HG03342 (cell line): ENCODE measurements around the gene ALG3.
"Not testable (repeated sequence)": the region's sequence is repeated elsewhere in the genome, so short reads cannot be mapped to it uniquely, and the experiment has no call there.

Experiments used
- ATAC-seq: cut with Tn5 transposase; IDR thresholded peaks from one replicate; pipeline ENCODE4 v1.9.1; 2021; ENCODE audit warnings: mild to moderate bottlenecking, moderate library complexity; ENCODE audit not compliant: unreplicated experiment

ALG3 gene

DNA sequence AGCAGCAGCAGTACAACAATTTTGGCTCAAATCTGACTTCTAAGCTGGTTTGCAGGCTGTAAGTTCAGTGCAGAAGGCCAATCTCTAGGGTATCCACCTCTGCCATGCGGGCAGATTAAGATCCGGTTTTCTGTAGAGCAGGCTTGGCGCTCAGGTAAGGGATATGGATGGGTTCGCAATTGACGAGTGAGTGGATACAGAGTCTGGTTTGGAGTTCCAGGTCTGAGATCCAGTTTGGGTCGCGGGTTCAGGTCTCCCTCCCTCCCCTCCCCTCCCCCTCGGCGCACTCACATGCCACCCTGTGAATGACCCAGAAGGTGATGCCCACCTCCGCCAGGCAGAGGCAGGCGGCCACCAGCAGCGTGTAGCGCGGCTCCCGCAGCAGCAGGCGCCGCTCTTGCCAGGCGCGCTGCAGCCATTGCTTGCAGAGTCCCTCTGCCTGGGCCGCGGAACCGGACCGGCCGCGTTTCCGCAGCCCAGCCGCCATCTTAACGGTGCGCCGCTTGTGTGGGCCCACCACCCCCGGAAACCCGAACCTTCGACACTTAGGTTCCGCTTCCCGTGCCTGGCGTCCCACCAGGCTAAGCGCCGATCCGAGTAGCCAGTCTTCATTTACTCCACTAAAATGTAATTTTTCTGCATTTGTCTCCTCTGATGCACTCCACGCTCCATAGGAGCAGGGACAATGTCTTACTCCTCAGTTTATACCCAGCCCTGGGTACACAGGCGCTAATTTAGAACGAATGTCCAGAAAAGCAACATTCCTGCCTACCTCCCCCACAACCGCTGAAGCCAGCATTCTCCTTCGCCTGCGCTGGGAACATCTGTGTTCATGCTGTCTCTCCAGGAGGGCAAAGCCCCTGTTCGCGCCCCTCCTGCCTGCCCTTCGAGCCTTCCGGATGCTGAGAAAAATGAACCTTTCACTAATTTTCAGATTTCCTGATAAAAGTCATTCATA lies at the start of gene ALG3:
ALG3 (minus strand) TSS at position 509 of the 958 bp plus-strand sequence; CDS start at position 487, 22 bp downstream.
- peak; percentile 48 for ATAC-seq

DNA sequence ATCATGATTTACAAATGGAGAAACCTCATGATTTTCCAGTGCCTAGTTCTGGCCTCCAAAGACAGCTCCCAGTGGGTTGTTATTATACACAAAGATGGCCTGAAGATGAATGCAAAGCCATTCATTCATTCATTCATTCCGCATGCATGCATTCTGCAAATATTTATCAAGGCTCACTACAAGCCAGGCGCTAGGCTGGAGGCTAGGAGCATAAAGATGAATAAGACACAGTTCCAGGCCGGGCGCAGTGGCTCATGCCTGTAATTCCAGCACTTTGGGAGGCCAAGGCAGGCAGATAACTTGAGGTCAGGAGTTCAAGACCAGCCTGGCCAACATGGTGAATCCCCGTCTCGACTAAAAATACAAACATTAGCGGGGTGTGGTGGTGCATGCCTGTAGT lies 47.9 kb upstream of the ALG3 start:
- ATAC-seq = no peak

DNA sequence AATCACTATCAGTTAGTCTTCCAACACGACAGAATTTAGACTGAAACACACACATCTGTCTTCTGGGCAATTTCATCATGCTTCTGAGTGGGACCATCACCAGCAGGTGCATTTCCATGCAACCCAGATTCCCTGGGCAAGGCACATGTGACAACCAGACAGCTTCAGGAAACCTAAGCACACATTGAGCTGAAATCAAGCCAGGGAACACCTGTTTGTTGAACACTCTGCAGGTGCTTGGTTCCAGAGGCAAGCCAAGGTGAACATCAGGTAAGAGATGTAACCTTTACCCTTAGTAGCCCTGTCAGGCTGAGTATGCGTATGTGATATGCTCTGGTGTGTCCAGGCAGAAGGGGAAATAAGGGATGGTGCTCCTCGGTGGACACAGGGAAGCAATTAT lies 47.0 kb upstream of the ALG3 start:
- no peak for ATAC-seq

DNA sequence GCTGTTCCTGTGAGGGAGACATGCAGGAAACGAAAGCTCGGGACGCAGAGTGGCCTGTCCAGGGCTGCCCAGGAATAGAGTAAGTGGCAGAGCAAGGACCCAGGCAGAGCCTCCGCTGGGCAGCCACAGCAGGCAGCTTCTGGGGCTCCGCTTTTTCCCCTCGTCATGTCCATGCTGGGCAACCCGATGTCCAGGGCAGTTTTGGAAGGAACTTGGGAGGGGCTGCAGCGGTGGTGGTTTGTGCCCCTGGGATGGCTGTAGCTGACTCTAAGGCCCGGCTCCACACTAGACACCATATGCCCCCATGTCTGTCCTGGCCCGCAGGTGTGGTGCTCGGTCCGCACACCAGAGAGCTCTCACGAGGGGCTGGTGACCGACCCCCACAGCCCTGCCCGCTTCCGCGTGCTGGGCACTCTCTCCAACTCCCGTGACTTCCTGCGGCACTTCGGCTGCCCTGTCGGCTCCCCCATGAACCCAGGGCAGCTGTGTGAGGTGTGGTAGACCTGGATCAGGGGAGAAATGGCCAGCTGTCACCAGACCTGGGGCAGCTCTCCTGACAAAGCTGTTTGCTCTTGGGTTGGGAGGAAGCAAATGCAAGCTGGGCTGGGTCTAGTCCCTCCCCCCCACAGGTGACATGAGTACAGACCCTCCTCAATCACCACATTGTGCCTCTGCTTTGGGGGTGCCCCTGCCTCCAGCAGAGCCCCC lies 43.1 kb upstream of the ALG3 start:
- ATAC-seq = no peak

DNA sequence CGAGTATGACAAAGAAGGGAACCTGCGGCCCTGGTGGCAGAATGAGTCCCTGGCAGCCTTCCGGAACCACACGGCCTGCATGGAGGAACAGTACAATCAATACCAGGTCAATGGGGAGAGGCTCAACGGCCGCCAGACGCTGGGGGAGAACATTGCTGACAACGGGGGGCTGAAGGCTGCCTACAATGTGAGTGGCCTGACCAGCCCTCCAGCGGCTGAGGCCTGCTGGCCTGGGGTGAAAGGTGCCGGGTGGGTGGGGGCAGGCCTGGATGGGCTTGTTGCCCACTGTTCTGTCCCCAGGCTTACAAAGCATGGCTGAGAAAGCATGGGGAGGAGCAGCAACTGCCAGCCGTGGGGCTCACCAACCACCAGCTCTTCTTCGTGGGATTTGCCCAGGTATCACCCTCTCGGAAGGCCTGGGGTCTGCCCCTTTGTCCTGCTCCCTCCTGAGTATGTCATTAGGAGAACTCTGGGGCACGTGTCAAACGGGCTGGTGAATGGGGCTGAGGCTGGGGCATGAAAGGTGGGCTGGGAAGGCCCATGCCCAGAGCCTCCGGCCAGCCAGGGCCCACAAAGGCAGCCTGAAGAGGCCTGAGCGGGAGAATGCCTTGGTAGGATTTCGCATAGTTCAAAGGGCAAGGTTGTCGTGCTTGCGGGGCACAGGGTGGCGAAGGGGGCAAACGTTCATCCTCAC lies 42.4 kb upstream of the ALG3 start:
- ATAC-seq = no peak

DNA sequence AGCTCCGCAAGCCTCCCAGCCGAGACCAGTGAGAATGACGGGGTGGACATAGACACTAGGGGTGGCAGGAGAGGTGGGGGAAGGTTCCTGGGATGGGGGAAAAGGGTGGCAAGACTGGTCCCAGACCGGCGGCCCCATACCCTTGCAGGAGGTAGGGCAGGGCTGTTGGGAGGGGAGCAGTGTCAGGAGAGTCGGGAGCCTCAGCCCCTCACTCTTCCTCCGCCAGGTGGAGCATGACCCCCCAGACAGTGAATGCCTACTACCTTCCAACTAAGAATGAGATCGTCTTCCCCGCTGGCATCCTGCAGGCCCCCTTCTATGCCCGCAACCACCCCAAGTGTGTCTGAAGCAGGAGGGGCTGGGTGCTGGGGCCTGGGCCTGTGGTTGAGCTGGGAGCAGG lies 41.6 kb upstream of the ALG3 start:
- no peak for ATAC-seq

DNA sequence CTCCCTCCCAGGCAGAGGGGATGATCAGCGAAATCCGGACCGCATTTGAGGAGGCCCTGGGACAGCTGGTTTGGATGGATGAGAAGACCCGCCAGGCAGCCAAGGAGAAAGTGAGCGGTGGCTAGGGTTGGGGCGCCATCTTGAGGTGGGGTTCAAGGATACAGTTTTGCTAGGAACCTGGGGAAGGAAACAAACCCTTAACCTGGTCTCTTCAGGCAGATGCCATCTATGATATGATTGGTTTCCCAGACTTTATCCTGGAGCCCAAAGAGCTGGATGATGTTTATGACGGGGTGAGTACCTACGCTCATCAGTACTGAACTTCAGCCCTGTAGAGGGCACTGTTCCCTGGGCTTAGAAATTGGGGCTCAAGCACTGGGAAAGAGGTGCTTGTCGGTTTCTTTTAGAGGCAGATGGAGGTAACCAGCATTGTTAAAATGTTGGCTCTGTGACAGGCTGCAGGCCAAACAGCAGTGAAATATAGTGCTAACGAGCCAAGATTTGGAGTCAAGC lies 40.7 kb upstream of the ALG3 start:
- no peak for ATAC-seq

DNA sequence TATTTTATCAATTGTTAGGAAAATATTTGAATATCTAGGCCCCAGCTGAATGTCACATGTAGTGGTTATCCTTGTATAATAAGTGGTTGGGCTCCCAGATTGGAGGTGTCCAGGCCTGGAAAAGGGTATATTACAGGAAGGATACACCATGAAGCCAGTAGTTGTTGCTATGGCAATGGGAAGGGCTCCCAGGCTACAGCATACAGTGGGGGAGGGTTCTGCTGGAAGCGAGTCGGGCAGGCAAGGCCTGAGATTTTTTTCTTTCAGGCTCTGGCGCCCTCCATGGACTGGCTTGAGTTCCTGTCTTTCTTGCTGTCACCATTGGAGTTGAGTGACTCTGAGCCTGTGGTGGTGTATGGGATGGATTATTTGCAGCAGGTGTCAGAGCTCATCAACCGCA lies 35.9 kb upstream of the ALG3 start:
- ATAC-seq = no peak

DNA sequence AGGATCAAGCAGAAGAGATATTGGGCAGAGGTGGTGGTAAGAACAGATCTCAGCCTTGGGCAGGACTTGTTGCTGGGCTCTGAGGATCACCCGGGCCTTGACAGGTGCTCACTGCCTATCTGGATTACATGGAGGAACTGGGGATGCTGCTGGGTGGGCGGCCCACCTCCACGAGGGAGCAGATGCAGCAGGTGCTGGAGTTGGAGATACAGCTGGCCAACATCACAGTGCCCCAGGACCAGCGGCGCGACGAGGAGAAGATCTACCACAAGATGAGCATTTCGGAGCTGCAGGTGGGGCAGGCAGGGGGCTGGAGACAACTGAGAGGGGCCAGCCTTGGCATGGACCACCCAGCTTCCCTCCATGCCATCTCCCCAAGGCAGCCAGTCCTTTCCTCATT lies 34.9 kb upstream of the ALG3 start:
- ATAC-seq = no peak

DNA sequence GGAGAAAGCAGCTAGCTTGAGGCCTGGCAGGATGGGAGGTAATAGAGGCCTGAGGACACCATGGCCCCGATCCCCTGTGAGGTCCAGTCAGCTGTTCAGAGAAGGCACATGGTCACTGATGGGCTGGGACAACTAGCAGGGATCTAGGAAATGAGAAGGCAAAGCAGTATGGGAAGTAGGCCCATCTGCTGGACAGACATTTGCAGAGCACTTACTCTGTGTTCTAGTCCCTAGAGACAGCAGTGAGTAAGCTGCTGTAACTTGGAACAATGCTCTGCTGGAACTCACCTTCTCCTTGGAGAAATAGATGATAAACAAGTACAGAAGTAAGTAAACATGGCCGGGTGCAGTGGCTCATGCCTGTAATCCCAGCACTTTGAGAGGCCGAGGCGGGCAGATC lies 34.2 kb upstream of the ALG3 start:
- ATAC-seq = no peak

DNA sequence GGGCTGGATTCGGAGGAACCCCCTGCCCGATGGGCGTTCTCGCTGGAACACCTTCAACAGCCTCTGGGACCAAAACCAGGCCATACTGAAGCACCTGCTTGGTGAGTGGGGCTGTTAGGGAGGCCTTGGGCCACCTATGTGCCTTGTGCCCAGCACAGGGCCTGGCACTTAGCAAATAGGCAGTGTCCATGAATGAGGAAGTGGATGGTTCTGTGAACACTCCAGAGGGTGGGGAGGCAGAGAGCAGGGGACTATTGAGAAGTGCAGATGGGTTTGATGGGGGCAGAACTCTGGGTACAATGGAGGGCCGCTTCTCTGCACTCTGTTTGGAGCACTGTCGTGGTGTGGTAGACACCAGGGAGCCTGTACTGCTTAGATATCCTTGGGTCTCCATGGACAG lies 28.6 kb upstream of the ALG3 start:
- ATAC-seq = no peak

DNA sequence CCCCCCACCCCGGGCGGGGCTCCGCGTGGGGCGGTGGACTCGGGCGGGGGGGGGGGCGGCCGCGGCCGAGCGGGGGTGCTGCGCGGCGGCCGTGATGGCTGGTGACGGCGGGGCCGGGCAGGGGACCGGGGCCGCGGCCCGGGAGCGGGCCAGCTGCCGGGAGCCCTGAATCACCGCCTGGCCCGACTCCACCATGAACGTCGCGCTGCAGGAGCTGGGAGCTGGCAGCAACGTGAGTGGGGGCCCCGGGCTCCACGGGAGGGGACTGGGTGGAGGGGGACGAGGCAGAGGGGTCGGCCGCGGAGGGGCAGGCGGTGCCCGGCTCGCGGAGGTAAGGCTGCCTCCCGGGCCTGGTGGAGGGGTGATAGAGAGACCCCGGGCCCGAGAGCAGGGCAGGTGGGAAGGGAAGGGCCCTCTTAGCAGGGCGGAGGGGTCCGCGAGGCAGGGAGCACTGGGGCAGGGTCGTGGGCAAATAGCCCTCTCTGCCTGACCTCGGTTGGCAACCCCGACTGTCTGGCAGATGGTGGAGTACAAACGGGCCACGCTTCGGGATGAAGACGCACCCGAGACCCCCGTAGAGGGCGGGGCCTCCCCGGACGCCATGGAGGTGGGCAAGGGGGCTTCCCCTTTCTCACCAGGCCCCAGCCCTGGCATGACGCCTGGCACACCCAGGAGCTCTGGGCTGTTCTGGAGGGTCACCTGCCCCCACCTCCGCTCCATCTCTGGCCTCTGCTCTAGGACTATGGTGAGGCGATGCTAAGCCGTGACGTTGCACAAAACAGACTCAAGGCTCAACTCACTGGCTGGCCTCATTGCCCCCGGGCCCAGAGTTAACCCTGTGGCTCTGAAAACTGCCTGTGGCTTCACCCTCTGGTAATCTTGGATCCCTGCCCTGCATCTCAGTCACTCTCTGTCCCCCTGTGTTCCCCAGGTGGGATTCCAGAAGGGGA lies 27.5 kb upstream of the ALG3 start, which contains the start of gene ECE2:
ECE2 (plus strand) TSS at position 62 of the 950 bp plus-strand sequence; CDS start at position 194, 132 bp downstream.
- ATAC-seq = no peak

DNA sequence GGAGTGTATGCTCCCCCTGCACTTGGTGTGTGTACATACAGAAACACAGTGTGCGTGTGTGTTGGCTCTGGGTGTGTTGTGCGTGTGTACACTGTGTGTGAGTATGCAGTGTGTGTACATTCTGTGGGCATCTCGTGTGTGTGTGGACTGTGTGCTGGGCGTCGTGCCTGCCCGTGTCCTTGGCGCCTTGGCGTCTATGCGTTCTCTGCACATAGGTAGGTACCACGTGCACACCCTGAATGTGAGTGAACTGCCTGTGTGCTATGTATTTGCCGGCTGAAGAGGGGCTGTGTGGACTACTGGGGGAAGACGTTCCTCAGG lies 26.6 kb upstream of the ALG3 start:
- no peak for ATAC-seq

DNA sequence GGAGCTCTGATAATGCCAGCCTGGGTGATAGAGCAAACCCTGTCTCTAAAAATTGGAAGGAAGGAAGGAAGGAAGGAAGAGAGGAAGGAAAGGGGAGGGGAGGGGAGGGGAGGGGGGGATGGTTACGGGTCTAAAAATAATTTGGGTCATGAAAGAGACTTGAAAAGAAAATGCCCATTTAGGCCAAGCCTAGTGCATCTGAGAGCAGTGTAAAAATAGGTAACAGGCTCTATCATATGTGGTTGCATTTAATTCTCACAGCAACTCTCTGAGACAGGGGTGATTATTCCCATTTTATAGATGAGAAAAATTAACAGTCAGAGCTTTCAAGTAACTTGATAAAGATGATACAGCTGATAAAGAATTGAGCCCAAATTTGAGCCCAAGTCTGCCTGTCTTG lies 23.5 kb upstream of the ALG3 start:
- no peak for ATAC-seq

DNA sequence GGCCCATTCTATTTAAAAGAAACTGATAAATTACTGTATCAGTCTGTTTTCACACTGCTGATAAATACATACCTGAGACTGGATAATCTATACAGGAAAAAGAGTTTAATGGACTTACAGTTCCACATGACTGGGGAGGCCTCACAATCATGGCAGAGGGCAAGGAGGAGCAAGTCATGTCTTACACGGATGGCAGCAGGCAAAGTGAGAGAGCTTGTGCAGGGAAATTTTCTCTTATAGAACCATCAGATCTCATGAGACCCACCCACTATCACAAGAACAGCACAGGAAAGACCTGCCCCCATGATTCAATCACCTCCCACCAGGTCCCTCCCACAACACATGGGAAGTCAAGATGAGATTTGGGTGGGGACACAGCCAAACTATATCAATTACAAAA lies 18.5 kb upstream of the ALG3 start:
- not testable (repeated sequence) for ATAC-seq

DNA sequence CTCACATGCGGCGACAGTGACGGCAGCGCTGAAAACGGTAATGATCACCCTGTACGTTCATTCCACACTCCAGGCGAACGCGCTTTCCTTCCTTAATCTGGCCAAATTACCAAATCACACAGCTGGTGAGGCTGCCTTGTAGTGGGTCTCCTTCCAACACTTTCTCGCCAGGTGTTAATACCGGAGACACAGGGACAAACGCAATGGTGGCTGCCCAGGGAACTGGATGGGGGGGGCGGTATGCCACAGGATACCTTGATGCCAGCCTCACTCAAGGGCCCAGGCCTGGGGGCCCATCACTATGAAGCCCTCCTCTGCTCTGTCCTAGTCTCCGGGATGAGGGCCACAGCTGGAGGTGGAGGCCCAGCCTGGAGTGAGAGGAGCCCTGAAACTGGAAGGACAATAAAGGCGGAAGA lies 14.0 kb upstream of the ALG3 start:
- no peak for ATAC-seq

DNA sequence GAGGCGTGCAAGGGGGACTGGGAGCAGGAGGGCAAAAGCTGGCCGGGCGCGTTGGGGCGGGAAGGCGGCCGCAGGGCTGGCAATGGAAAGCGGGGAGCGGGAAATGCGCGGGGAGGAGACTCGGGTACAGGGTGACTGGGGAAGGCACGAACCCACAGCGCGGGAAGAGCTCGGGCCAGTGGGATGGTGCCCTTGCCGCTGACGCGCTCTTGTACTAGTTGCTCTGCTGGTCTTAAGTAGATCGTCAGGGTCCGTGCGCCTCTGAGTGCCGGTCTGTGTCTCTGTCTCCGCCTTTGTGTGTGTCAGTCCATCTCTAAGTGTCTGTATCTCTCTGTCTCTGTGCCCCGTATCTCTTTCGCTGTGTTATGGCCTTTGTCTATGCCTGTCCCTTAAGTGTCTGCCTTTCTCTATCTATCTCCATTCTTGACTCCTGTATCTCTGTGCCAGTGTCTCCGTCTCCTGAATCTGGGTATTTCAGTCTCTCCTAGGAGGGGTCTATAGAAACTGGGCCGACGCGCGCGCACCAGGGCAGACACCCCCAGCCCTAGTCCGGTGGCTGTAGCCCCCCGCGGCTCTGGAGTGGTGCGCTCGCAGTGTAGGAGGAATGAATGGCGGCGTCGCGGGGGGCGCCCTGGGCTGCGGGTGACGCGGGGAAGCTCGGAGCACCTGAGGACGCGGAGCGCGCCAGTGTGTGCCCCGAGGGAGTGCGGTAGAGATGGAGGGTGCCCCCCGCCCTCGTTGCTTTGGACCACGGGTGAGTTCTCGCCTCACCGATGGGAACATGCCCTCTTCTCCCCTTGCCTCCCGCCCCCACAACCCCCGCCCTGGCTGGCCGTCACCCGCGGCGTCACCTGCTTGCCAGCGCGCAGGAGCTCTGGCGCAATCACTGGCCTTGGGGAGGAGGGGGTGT lies 13.3 kb upstream of the ALG3 start:
- ATAC-seq = no peak

DNA sequence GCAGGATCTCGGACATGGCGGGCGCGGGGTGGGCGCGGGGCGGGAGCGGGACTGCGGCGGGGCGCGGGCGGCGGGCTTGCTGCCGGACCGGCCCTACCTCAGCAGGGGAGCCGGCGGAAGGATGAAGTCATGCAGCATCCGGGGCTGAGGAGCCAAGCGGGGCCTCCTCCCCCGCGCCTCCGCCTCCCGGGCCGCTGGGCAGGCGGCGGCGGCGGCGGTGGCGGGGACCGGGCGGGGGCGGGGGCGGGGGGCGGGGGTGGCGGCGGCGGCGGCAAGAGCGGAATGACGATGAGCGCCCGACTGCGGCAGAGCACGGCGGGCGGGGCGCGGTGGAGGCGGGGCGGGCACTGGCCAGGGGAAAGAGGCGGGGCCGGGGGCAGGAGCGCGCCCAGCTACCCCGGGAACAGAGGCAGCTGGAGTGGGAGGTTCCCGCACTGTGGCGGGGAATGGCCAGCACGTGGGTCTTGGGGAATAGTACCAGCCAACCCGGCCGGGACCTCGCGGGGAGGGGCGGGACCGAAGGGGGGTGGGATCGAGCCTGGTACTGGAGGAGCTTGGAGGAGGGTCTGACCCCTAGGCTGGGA lies 12.6 kb upstream of the ALG3 start, which contains the start of gene CAMK2N2:
CAMK2N2 (minus strand) TSS at position 284 of the 584 bp plus-strand sequence; CDS start at position 16, 268 bp downstream.
- peak; percentile 46 for ATAC-seq
